Measurements from ENCODE around the gene BAK1.
A peak's percentile ranks its signal among the peaks of the same experiment; 100 is the strongest.

Gene BAK1

DNA sequence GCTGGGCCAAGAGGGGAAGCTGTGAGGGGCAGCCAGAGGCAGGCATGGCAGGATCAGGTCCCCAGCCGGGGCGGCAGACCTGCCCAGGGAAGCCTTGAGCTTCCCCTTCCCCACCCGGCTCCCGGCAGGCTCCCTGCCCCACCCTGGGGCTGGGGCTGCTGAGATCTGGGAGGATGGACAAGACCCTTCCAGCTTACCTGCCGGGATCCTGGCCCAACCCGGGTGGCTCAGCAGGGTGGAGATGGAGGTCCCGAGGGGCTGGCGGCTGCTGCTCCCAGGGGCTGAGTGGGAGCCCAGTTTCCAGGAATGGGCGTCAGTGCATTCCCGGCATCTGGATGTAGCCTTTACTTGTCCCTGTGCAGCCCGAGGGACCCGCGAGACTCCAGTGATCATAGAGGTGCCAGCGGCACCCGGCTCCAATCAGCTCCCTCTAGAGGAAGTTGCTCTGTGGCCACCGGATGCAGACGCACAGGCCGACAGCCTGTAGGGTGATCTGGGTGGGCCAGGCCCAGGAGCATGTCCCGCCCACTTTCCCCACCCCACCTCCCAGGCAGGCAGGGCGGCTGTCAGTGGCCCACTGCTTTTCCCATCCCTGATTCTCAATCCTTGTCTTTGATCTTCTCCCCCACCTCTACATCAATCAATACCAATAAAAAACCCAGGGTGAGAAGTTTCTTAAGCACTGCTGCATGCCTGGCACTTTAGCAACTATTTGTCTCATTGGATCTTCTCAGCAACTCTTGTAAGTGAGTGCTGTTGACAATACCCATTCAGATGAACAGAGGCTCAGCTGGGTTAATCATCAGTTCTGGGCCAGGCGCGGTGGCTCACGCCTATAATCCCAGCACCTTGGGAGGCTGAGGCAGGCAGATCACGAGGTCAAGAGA lies at the start of gene BAK1:
Gene BAK1, minus strand, starts transcription at position 449 of the 887 bp plus-strand sequence. CDS start 2,672 bp downstream, outside the sequence.
- peak; percentile 41 for DNase-seq (ENCODE audit: low read depth, low spot score)

GRCh38 chr6:33628401-33628964 lies 48.4 kb upstream of the BAK1 start:
- DNase-seq (ENCODE audit: low read depth, low spot score), result no peak

GRCh38 chr6:33627876-33628275 lies 47.8 kb upstream of the BAK1 start:
- no peak for DNase-seq (ENCODE audit: low read depth, low spot score)

DNA sequence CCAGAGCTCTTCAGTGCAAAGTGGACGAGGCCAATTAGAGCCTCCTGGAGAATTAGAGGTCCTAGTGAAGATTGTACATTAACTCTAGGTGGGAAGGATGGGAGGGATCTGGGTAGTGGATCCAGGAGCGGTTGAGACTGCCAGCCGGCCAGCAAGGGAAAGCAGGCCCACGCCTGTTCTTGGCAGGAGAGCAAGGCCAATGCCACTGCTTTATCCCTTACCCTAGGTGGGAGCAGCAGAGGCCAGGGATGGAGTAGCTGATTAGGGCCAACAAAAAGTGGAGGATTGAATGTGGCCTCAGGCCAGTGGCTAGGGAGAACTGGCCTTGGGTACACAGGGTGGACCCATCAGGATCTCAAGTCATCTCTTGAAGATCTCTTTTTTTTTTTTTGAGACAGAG lies 44.8 kb upstream of the BAK1 start:
- DNase-seq (ENCODE audit: low read depth, low spot score), result no peak

DNA sequence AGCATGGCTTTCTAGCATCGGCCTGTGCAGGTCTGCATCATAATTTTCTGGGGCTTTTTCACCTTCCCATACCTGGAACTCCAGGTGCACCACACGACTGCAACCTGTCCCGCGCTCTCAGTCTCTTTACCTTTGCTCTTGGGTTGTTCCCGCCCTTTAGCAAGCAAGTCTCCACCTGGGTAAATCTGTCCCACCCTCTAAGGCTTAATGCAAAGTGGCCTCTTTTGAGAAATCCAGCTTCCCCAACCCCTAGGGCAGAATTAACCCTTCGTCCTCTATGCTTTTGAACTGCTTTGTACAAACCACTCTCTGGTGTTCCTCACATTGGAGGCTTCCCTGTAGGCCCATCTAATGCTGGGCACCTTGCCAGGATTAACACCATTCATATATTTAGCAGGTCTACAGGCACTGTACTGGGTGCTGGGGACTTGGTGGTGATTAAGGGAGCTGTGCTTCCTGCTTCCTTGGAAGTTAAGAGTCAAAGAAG lies 43.9 kb upstream of the BAK1 start:
- no peak for DNase-seq (ENCODE audit: low read depth, low spot score)

DNA sequence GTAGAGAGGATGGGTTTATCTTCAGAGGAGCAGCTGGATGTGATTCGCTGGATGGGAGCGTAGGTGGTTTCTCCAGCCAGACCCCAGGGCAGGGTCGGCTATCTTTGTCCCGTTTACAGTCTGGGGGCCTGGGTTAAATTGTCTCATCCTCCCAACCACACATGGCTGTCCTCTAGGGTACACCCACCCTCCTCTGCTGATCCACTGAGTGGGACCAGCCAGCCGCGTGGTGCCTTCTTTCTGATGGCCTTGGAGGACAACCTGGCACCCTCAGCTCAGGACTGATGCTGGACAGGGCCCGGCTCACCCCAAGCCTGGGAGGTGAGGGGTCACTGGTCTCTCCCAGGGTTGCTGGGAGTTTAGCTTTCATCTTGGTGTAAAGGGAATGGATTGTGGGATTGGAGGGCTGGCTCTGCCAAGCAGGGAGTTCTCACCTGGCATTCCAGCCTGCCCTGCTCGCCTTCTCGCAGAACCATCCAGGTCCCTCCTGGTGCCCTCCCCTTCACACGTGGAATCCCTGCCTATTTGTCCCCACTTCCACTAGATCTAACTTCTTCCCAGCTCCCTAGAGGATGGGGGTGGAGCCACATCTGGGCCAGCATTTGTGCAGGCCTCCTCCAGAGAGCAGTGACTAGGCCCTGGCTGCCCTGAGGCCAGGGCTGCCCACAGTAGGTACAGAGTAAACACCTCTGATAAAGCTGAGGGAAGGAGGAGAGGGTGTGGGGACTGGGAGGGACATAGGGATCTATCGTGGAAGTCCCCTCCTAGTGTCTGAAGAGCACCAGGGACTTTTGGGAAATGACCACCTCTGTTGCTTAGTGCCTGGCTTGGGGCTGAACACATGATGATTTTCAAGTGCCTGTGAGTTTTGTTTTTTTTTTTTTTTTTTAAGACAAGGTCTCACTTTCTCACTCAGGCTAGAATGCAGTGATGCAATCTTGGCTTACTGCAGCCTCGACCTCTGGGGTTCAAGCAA lies 42.7 kb upstream of the BAK1 start:
- no peak for DNase-seq (ENCODE audit: low read depth, low spot score)

GRCh38 chr6:33621711-33622388 lies 41.8 kb upstream of the BAK1 start:
- no peak for DNase-seq (ENCODE audit: low read depth, low spot score)

DNA sequence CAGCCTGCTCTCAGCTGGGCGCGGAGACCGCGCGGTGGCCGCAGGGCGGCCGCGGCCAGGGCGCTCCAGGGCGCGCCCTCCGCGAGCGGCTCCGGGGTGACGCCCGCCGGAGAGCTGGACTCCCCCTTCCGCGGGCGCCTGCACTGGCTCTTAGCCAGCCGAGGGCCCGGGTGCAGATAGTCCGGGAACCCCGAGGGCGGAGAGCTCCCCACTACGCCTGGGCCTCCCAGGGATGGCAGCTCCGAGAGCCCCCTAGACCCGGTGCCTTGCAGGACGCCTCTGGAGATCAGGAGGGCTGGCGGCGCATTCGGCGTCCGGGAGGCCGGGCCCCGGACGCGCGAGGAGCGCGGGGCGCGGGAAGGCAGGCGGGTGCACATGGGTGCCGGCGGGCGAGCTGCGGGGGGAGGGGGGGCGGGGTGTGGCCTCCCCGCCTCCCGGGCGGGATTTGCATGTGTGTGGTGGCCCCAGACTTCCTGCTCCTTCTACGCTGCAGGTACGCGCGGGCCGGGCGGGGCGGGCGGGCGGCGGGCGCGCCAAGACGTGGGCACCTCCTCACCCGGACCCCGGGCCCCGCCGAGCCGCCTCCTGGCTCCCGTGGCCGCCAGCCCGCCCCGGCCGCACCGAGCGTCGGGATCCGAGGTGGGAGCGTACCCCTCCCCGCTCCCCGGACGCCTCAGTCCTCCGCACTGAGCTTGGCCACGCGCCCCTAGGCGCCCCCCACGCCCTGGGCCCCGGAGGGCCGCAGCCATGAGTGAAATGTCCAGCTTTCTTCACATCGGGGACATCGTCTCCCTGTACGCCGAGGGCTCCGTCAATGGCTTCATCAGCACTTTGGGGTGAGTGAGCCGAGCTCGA lies 41.0 kb upstream of the BAK1 start, which contains the start of gene ITPR3:
Gene ITPR3, plus strand, starts transcription at position 467 of the 855 bp plus-strand sequence. Its CDS starts 281 bp downstream, at position 748.
- no peak for DNase-seq (ENCODE audit: low read depth, low spot score)

DNA sequence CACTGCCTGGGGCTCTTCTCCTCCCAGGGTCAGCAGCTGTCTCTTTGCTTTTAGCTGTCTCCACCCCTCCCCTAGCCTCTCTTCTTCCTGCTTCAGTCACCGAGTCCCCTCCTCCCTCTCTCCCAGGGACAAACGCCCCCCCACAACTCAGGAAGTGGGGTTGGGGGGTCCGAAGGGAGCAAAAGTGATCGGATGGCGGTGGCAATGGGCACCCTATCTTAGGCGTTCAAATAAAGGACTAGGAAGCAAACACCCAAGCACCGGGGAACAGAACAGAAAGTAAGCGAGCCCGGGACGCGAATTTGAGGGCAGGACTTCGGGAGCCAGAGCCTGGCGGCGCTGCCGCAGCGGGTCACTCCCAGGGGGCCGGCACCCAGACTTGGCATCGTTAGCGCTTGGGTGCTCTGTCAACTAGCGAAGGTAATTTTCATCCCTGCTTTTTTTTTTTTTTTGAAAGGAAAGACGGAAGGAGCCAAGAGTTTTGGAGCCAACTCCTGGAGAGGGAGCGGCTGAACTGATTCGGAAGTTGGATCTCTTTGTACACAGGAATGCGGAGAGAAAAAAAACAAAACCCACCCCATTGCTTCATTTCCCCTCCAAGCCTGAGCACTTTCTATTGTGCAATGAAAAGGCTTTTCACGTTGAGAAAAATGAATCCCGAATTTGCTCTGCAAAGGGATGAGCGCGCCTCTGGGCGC lies 40.2 kb upstream of the BAK1 start:
- DNase-seq (ENCODE audit: low read depth, low spot score), result no peak

DNA sequence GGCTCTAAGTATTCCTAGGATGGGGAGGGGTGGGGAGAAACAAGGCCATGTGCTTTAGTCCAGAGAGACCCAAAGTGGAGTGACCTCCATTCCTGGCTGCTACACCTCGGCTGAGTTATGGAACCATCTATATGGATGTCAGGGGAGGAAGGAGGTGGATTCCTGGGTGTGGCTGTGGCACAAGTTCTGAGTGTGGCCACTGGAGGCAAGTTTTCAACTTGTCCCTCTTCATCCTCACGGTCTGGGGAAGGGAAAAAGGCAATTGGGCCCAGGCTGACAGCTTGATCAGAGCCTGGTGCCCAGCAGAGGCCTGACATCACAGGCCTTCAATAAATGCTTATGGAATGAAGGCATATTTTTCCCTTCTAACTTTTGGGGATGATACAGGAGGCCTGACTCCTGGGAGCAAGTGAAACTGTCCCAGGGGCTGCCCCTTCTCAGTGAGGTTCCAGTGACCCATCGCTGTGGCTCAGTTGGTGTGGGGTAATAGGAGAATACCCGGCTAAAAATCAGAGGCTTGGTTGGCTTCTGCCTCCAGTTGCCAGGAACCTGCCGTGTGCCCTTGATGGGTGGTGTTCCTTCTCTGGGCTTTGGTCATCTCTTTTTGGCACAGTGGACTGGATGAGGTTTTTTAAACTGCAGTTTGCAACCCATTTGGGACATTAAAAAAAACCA lies 39.2 kb upstream of the BAK1 start:
- DNase-seq (ENCODE audit: low read depth, low spot score), result no peak

- DNase-seq (ENCODE audit: low read depth, low spot score), result no peak
These were observed 36.8 kb upstream of the BAK1 start for GRCh38 chr6:33616913-33617312.

DNA sequence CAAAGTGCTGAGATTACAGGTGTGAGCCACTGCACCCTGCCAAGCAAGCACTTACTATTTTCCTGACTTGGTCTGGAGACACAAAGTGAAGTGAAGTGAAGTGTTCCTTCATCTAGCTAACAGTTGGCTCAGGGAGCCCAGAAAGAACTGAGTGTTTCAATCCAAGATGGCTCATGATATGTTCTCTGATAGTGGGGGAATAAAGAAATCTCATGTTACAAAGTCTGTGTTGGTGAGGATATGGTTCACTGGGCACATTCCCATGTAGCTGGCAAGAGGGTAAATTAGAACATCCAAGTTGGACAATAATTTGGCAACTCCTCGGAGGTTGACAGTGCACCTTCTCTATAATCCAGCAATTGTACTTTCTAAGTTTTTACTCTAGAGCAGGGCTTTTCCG lies 36.0 kb upstream of the BAK1 start:
- DNase-seq (ENCODE audit: low read depth, low spot score), result no peak

DNA sequence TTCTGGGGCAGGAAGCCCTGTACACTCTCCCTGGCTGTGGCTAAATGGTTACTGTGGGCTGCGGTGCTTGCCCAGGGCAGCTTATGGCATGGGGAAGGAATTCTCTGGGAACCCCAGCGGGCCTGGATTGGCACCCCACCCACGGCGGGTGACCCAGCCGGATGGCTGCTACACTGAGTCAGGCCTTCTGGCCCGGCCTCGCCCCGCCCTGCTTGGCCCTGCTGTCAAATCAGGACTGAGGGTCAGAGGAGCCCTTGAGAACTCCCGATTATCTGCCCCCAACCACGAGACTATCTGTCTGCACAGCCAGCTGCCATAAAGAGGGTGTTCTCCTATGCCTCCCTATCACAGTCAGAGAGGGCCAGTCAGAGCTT lies 33.7 kb upstream of the BAK1 start:
- no peak for DNase-seq (ENCODE audit: low read depth, low spot score)

DNA sequence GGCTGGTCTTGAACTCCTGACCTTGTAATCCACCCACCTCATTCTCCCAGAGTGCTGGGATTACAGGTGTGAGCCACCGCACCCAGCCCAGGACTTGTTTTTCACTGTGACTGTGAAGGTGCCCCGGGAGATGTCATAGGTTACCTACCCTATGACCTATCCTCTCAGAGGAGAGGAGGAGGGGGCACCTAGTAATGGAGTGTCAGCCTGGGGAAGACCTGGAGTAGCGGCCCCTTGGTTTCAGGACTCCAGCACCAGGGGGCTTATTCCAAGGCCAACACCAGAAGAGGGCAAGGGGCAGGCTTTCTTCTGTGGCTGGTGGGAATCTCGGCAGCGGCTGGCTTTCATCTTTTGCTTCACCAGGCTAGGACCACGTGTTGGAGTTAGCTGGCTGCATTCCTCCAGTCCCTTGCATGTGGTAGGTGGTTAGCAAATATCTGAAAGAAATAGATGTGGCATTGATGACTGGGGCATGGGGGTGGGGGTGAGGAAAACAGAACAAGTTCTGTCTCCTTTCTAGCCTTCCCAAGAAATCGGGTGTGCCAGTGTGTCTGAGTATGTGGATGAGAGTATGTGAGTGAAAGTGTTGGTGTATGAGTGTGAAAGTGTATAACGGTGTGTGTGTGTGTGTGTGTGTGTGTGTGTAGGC lies 33.2 kb upstream of the BAK1 start:
- no peak for DNase-seq (ENCODE audit: low read depth, low spot score)

- DNase-seq (ENCODE audit: low read depth, low spot score), result no peak
These were observed 31.0 kb upstream of the BAK1 start for GRCh38 chr6:33610779-33611732.

GRCh38 chr6:33610067-33610466 lies 30.0 kb upstream of the BAK1 start:
- no peak for DNase-seq (ENCODE audit: low read depth, low spot score)

- no peak for DNase-seq (ENCODE audit: low read depth, low spot score)
These were observed 29.5 kb upstream of the BAK1 start for GRCh38 chr6:33609528-33609927.
